ENCODE results near the gene CLEC17A. TPM values are rescaled to one million over a fixed set of nuclear protein-coding genes. Genes with fewer than 3 reads are reported as not detected.
A peak's percentile ranks its signal among the peaks of the same experiment; 100 is the strongest.

CLEC17A gene
- total and polyA plus RNA-seq, 5 donors from 2014 or later: 0.25 TPM; not detected in 4

DNA sequence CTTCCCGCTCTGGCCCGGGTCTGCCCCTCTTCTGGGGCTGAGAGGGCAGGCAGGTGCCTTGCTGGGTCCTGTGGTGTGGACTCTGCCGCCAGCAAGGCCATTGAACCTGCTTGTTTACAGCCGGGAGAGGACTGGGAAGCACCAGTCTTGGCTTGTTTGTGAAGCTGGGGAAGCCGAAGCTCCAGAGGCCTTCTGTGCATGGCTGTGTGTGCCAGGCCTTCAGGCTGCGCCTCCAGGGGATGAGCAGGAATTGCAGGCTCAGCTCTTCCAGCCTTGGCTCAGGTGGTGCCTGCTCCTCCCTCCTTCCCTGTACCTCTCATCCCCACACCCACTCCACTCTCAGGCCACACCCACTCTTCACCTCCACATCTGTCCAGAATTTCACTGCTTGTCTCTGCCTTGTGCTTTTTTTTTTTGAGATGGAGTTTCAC lies 28.5 kb upstream of the CLEC17A start:
- Mint-ChIP-seq H3K4me3 (peak overlapping the region in 1 of 4 donors; percentile 57), H3K27me3 (no peaks in the 10 kb centered on the region), H3K27ac (peak overlapping the region in 2 of 3 donors; percentile 84 to 88), H3K36me3 (peaks cover 12% of the 10 kb centered on the region), H3K4me1 (peaks cover 5 to 73% (median 36%) of the 10 kb centered on the region in 4 donors), H3K9me3 (no peaks in the 10 kb centered on the region)
- Histone ChIP-seq H3K4me1 (ENCODE audit: control insufficient read depth, insufficient read depth, low read length, poor library complexity, severe bottlenecking) (peaks cover 59% of the 10 kb centered on the region), H3K9me3 (ENCODE audit: control insufficient read depth in 2 of 2, low read length in 2 of 2) (no peaks in the 10 kb centered on the region), H3K27me3 (ENCODE audit: control insufficient read depth, insufficient read depth, low read length) (no peaks in the 10 kb centered on the region), H3K27ac (ENCODE audit: insufficient read depth, low read length, poor library complexity, severe bottlenecking) (no peak overlapping the region), H3K4me3 (ENCODE audit: low read depth, low read length) (no peak overlapping the region), H3K36me3 (ENCODE audit: control insufficient read depth, insufficient read depth, low read length) (peaks cover 9% of the 10 kb centered on the region)
- ATAC-seq (ENCODE audit: low read depth in 2 of 2): no peak
- DNase-seq: no peak

DNA sequence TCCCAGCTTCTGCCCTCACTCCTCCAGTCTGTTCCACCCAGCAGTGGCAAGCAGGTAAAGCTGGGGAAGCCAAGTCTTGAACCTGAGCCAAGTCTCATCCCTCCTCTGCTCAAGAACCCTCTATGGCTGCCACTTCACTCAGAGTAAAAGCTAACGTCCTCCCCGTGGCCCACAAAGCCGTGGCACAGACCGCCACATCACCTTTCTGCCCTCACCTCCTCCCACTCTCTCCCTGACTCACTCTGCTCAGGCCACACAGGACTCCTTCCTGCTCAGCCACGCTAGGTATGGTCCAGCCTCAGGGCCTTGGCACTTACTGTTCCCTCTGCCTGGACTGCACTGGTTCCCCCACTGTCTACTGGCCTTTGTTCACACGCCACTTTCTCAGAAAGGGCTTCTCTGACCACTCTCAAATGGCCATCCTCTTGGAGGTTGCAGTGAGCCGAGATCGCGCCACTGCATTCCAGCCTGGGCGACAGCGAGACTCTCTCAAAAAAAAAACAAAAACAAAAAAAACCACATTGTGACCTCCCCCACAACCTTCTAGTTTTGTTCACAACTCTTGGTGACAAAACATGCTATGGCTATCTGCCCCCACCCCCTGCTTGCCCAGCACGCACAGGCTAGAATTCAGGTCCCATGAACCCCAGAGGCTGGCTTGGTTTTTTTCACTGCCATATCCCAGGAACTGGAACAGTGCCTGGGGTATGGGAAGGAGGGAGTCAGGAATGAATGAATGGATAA lies 26.8 kb upstream of the CLEC17A start:
- DNase-seq: no peak
- Histone ChIP-seq H3K4me1 (ENCODE audit: control insufficient read depth, insufficient read depth, low read length, poor library complexity, severe bottlenecking) (peaks cover 57% of the 10 kb centered on the region), H3K4me3 (ENCODE audit: low read depth, low read length) (peak overlapping the region; percentile 26), H3K9me3 (ENCODE audit: control insufficient read depth in 2 of 2, low read length in 2 of 2) (no peaks in the 10 kb centered on the region), H3K27me3 (ENCODE audit: control insufficient read depth, insufficient read depth, low read length) (no peaks in the 10 kb centered on the region), H3K27ac (ENCODE audit: insufficient read depth, low read length, poor library complexity, severe bottlenecking) (no peak overlapping the region), H3K36me3 (ENCODE audit: control insufficient read depth, insufficient read depth, low read length) (no peaks in the 10 kb centered on the region)
- Mint-ChIP-seq H3K4me1 (peaks cover 5 to 69% (median 31%) of the 10 kb centered on the region in 4 donors), H3K27ac (peak overlapping the region; percentile 34 to 87 (median 85)), H3K36me3 (peaks cover 7% of the 10 kb centered on the region), H3K27me3 (no peaks in the 10 kb centered on the region), H3K4me3 (peak overlapping the region in 3 of 4 donors; percentile 51 to 79 (median 66)), H3K9me3 (no peaks in the 10 kb centered on the region)
- ATAC-seq (ENCODE audit: low read depth in 2 of 2): no peak

DNA sequence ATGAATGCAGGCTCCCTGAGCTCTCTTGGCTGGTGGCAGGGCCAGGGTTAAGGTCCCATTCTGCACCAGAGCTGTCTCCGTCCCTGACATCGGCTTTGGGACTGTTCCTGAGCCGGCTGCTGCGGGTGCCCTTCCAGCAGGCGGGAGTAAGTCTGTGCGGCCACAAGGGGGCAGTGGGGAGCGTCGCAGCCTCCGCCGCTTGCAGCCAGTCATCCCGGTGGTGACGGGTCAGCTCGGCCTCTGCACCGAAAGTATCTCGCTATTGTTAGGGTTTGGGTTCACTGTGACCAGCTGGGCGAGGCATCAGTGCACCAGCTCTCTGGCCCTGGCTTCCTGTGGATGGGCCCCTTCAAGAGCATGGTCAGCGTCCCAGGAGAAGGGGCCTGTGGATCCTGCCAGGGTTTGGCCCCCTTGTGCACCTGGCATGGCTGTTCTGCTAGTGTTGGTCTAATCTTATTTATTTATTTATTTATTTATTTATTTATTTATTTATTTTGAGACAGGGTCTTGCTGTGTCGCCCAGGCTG lies 26.2 kb upstream of the CLEC17A start:
- H3K27ac ChIP-seq (ENCODE audit: insufficient read depth, low read length, poor library complexity, severe bottlenecking): no peak overlapping the region
- peak overlapping the region; percentile 26 for H3K4me3 ChIP-seq (ENCODE audit: low read depth, low read length)
- peaks cover 0 to 65% (median 26%) of the 10 kb centered on the region in 4 donors for H3K4me1 Mint-ChIP-seq

DNA sequence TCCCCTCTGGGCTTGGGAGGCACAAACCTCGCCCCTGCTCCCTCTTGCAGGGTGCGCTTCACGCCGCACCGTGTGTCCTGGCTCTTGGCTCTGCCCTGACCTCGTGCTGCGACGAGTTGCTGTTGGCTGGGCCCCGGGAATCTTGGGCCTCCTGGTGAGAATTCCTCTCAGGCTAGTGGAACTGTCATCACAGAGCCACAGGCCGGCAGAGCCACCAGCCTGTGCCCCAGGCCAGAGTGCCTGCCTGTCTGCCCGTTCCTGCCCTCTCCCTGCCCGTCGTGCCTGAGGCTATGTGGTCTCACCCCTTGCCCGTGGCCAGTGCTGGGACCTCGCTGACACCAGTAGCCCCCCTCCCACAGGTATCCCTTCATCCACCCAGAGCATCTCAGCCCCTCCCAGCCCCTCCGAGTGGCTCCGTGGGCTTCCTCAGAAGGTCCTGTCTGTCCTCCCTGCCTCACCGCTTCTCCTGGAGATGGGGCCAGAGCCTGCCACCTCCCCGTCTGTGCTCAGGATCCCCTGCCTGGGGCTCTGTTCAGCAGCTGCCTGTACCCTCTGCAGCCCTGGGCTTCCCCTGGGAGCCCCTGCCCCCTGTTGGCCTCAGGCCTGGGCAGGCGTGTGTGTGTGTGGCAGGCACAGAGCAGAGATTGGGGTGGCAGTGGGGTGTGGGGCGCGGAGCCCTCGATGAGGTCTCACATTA lies 24.4 kb upstream of the CLEC17A start:
- Histone ChIP-seq H3K27ac (ENCODE audit: insufficient read depth, low read length, poor library complexity, severe bottlenecking) (no peak overlapping the region), H3K4me1 (ENCODE audit: control insufficient read depth, insufficient read depth, low read length, poor library complexity, severe bottlenecking) (peaks cover 33% of the 10 kb centered on the region), H3K36me3 (ENCODE audit: control insufficient read depth, insufficient read depth, low read length) (peaks cover 2% of the 10 kb centered on the region), H3K4me3 (ENCODE audit: low read depth, low read length) (no peak overlapping the region), H3K9me3 (ENCODE audit: control insufficient read depth in 2 of 2, low read length in 2 of 2) (no peaks in the 10 kb centered on the region), H3K27me3 (ENCODE audit: control insufficient read depth, insufficient read depth, low read length) (no peaks in the 10 kb centered on the region)
- ATAC-seq (ENCODE audit: low read depth in 2 of 2): no peak
- H3K27me3 Mint-ChIP-seq: no peaks in the 10 kb centered on the region
- peak overlapping the region in 1 of 4 donors; percentile 10 for H3K4me3 Mint-ChIP-seq
- H3K36me3 Mint-ChIP-seq: peaks cover 7% of the 10 kb centered on the region
- no peak for DNase-seq
- H3K4me1 Mint-ChIP-seq: peaks cover 0 to 49% (median 18%) of the 10 kb centered on the region in 4 donors
- no peak overlapping the region for H3K27ac Mint-ChIP-seq
- H3K9me3 Mint-ChIP-seq: no peaks in the 10 kb centered on the region

More for the DNA sequence above, 26.2 kb upstream of the CLEC17A start:
- peak; percentile 71 to 72 for ATAC-seq (ENCODE audit: low read depth in 2 of 2)
- H3K36me3 ChIP-seq (ENCODE audit: control insufficient read depth, insufficient read depth, low read length): no peaks in the 10 kb centered on the region
- no peaks in the 10 kb centered on the region for H3K27me3 Mint-ChIP-seq
- DNase-seq: peak; percentile 53 to 79 (median 57)
- H3K27ac Mint-ChIP-seq: peak overlapping the region; percentile 34 to 87 (median 85)
- peaks cover 51% of the 10 kb centered on the region for H3K4me1 ChIP-seq (ENCODE audit: control insufficient read depth, insufficient read depth, low read length, poor library complexity, severe bottlenecking)
- H3K9me3 Mint-ChIP-seq: no peaks in the 10 kb centered on the region
- no peaks in the 10 kb centered on the region for H3K9me3 ChIP-seq (ENCODE audit: control insufficient read depth in 2 of 2, low read length in 2 of 2)
- H3K4me3 Mint-ChIP-seq: peak overlapping the region; percentile 43 to 79 (median 58)
- H3K36me3 Mint-ChIP-seq: peaks cover 7% of the 10 kb centered on the region
- no peaks in the 10 kb centered on the region for H3K27me3 ChIP-seq (ENCODE audit: control insufficient read depth, insufficient read depth, low read length)

DNA sequence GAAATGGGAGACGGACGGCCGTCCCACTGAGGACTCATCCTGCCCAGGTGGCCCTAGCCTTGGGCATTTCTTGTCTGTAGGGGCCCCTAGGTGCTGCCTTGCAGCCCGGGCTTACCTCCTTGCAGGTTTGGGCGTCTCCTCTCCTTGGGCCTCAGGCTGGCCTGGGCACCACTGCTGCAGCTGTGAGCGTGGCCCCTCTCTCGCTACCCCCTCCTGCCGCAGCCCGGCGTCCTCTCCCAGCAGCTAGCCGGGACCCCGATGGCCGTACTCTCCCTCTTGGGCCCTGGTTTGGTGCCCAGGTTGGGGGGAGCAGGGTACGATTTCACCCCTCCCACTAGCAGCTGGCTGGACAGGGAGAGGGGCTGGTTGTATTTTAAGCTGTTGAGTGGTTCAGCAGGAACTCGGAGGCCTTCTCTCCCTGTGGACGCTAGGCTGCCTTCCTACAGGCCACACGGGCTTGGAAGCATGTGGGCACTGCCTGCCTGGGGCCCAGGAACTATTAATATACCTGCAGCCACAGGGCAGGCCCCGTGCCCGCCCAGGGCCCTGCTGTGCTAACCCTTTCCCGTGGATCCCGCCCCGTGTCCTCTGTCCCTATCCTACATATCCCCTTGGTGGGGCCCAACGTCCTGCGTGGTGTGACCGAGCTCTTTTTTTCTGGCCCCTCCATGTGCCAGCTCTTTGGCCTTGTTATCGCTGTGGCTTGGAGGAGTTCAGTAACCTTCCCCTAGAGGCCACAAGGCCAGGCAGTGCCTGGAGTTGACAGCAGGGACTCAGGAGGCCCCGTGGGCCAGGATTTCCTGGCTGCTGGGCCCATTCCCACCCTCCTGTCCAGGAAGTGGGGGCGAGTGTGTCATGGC lies 22.7 kb upstream of the CLEC17A start:
- H3K27me3 Mint-ChIP-seq: no peaks in the 10 kb centered on the region
- H3K36me3 ChIP-seq (ENCODE audit: control insufficient read depth, insufficient read depth, low read length): peaks cover 10% of the 10 kb centered on the region
- no peak for DNase-seq
- peaks cover 10% of the 10 kb centered on the region for H3K36me3 Mint-ChIP-seq
- H3K4me3 Mint-ChIP-seq: no peak overlapping the region
- H3K4me1 ChIP-seq (ENCODE audit: control insufficient read depth, insufficient read depth, low read length, poor library complexity, severe bottlenecking): peaks cover 21% of the 10 kb centered on the region
- peaks cover 0 to 38% (median 11%) of the 10 kb centered on the region in 4 donors for H3K4me1 Mint-ChIP-seq
- H3K27ac ChIP-seq (ENCODE audit: insufficient read depth, low read length, poor library complexity, severe bottlenecking): no peak overlapping the region
- H3K27ac Mint-ChIP-seq: peak overlapping the region in 2 of 3 donors; percentile 38 to 42
- H3K9me3 Mint-ChIP-seq: no peaks in the 10 kb centered on the region
- no peak for ATAC-seq (ENCODE audit: low read depth in 2 of 2)
- no peaks in the 10 kb centered on the region for H3K27me3 ChIP-seq (ENCODE audit: control insufficient read depth, insufficient read depth, low read length)
- no peaks in the 10 kb centered on the region for H3K9me3 ChIP-seq (ENCODE audit: control insufficient read depth in 2 of 2, low read length in 2 of 2)
- no peak overlapping the region for H3K4me3 ChIP-seq (ENCODE audit: low read depth, low read length)

DNA sequence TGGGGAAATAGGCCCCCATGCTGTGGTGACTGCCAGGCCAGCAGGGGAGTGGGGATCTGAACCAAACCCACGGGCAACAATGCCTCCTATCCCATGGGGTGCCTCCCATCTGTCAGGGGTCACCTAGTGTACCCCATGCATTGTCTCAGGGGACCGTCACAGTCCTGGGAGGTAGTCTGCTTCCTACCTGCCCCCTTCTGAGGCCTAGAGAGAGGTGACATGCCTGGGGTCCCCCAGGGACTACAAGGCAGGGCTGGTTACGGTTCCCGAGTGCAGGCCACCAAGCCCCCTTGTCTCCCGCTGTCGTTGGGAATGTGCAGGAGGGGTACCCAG lies 22.1 kb upstream of the CLEC17A start:
- Mint-ChIP-seq H3K27ac (peak overlapping the region in 2 of 3 donors; percentile 38 to 42), H3K4me3 (no peak overlapping the region), H3K27me3 (no peaks in the 10 kb centered on the region), H3K9me3 (no peaks in the 10 kb centered on the region), H3K36me3 (peaks cover 10% of the 10 kb centered on the region), H3K4me1 (peaks cover 0 to 37% (median 10%) of the 10 kb centered on the region in 4 donors)
- Histone ChIP-seq H3K4me3 (ENCODE audit: low read depth, low read length) (no peak overlapping the region), H3K36me3 (ENCODE audit: control insufficient read depth, insufficient read depth, low read length) (peaks cover 12% of the 10 kb centered on the region), H3K9me3 (ENCODE audit: control insufficient read depth in 2 of 2, low read length in 2 of 2) (no peaks in the 10 kb centered on the region), H3K27me3 (ENCODE audit: control insufficient read depth, insufficient read depth, low read length) (no peaks in the 10 kb centered on the region), H3K4me1 (ENCODE audit: control insufficient read depth, insufficient read depth, low read length, poor library complexity, severe bottlenecking) (peaks cover 21% of the 10 kb centered on the region), H3K27ac (ENCODE audit: insufficient read depth, low read length, poor library complexity, severe bottlenecking) (no peak overlapping the region)
- DNase-seq: no peak
- ATAC-seq (ENCODE audit: low read depth in 2 of 2): no peak

DNA sequence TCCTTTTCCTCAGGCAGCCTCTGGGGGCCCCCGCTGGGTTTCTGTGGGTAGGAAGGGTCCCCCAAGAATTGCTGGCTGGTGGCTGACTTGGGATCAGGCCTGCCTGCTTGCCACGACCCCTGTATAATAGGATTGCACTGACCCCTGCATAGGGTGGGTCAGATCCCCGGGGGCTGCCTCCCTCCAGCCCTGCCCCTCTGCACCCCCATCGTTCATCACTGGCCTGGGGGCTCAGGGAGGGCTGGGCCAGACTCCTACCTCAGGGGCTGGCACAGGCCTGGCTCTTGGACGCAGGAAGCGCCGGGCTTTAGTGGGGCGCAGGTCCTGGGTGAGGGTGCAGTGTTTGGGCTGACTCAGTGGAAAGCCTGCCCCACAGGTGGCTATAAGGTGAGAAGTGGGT lies 21.6 kb upstream of the CLEC17A start:
- Histone ChIP-seq H3K36me3 (ENCODE audit: control insufficient read depth, insufficient read depth, low read length) (peaks cover 15% of the 10 kb centered on the region), H3K4me1 (ENCODE audit: control insufficient read depth, insufficient read depth, low read length, poor library complexity, severe bottlenecking) (peaks cover 19% of the 10 kb centered on the region), H3K27me3 (ENCODE audit: control insufficient read depth, insufficient read depth, low read length) (no peaks in the 10 kb centered on the region), H3K9me3 (ENCODE audit: control insufficient read depth in 2 of 2, low read length in 2 of 2) (no peaks in the 10 kb centered on the region), H3K27ac (ENCODE audit: insufficient read depth, low read length, poor library complexity, severe bottlenecking) (peak overlapping the region; percentile 14), H3K4me3 (ENCODE audit: low read depth, low read length) (no peak overlapping the region)
- ATAC-seq (ENCODE audit: low read depth in 2 of 2) (no peak), DNase-seq (no peak)
- Mint-ChIP-seq H3K27ac (no peak overlapping the region), H3K9me3 (no peaks in the 10 kb centered on the region), H3K27me3 (no peaks in the 10 kb centered on the region), H3K4me1 (peaks cover 0 to 34% (median 7%) of the 10 kb centered on the region in 4 donors), H3K4me3 (no peak overlapping the region), H3K36me3 (peaks cover 7% of the 10 kb centered on the region)
